ENCODE data around the gene ABCB11. TPM values are rescaled to one million over a fixed set of nuclear protein-coding genes. Genes with fewer than 3 reads are reported as not detected.

The ABCB11 gene
- total and polyA plus RNA-seq, 2 donors (not counting 1 experiment from before 2014, with no cell fraction given), result not detected

- peaks cover 6% of the 10 kb centered on the region for H3K9me3 Mint-ChIP-seq (ENCODE audit: insufficient read depth)
- H4K20me1 ChIP-seq (ENCODE audit: control insufficient read depth, insufficient read depth, low read length, poor library complexity, severe bottlenecking), result no peaks in the 10 kb centered on the region
- ATAC-seq (ENCODE audit: low read depth) (no peak), DNase-seq (no peak)
- H3K4me1 Mint-ChIP-seq, result no peaks in the 10 kb centered on the region
- H3K36me3 ChIP-seq (replicated peaks in 1 of 2; ENCODE audit: control extremely low read depth in 1 of 2, control insufficient read depth in 1 of 2, extremely low read depth in 1 of 2, insufficient read depth in 2 of 2, low read length in 1 of 2), result no peaks in the 10 kb centered on the region
- no peak overlapping the region for H3K4me2 ChIP-seq (replicated peaks; ENCODE audit: low read depth, low read length, poor library complexity, severe bottlenecking)
- H3K4me3 ChIP-seq (ENCODE audit: control extremely low read depth in 1 of 5, extremely low read depth in 1 of 5, insufficient read depth in 1 of 5, low read depth in 2 of 5, low read length in 4 of 5), result no peak overlapping the region
- H3K27ac ChIP-seq (ENCODE audit: low read length in 2 of 2), result no peak overlapping the region
- H3K27ac Mint-ChIP-seq, result no peak overlapping the region
- no peak overlapping the region for H3K4me3 Mint-ChIP-seq
- H3K79me2 ChIP-seq (ENCODE audit: control insufficient read depth, insufficient read depth, low read length), result no peaks in the 10 kb centered on the region
- H3K9me3 ChIP-seq (ENCODE audit: control extremely low read depth in 1 of 3, control insufficient read depth in 2 of 3, insufficient read depth in 1 of 3, low read length in 2 of 3), result no peaks in the 10 kb centered on the region
- H3K4me1 ChIP-seq (ENCODE audit: control insufficient read depth in 2 of 2, insufficient read depth in 2 of 2, low read length in 2 of 2), result no peaks in the 10 kb centered on the region
- no CpG with 5 or more reads among the region's 1 CpG for WGBS (ENCODE audit: insufficient coverage)
- peaks cover 5% of the 10 kb centered on the region for H3K27me3 Mint-ChIP-seq
- no peaks in the 10 kb centered on the region for H3K27me3 ChIP-seq (replicated peaks in 1 of 4; ENCODE audit: control extremely low read depth in 1 of 4, control insufficient read depth in 3 of 4, insufficient read depth in 4 of 4, low read length in 3 of 4)
- POLR2A ChIA-PET, result no interaction called here
- CTCF ChIA-PET, result no interaction called here
- intact Hi-C loops (cut with micrococcal nuclease), result no loop called here
- H2AFZ ChIP-seq (ENCODE audit: insufficient read depth, low read depth, low read length, poor library complexity, severe bottlenecking), result no peak overlapping the region
- no peak for TF ChIP-seq CTCF (IDR thresholded peaks at IDR 0.05)
- no peak for TF ChIP-seq EZH2 (IDR thresholded peaks at IDR 0.05; ENCODE audit: borderline replicate concordance, insufficient read depth, low read depth, low read length, poor library complexity, severe bottlenecking)
- no peak overlapping the region for H3K9ac ChIP-seq (ENCODE audit: low read length)
Observed at GRCh38 chr2:168951871-168952270, 79.3 kb downstream of the ABCB11 start.

- Mint-ChIP-seq H3K27ac (no peak overlapping the region), H3K27me3 (no peaks in the 10 kb centered on the region), H3K9me3 (ENCODE audit: insufficient read depth) (peaks cover 6% of the 10 kb centered on the region), H3K4me3 (no peak overlapping the region), H3K4me1 (no peaks in the 10 kb centered on the region)
- no peaks in the 10 kb centered on the region for H3K27me3 ChIP-seq (replicated peaks in 1 of 4; ENCODE audit: control extremely low read depth in 1 of 4, control insufficient read depth in 3 of 4, insufficient read depth in 4 of 4, low read length in 3 of 4)
- no peaks in the 10 kb centered on the region for H3K79me2 ChIP-seq (ENCODE audit: control insufficient read depth, insufficient read depth, low read length)
- no peaks in the 10 kb centered on the region for H3K4me1 ChIP-seq (ENCODE audit: control insufficient read depth in 2 of 2, insufficient read depth in 2 of 2, low read length in 2 of 2)
- no CpG with 5 or more reads among the region's 1 CpG for WGBS (ENCODE audit: insufficient coverage)
- no peak overlapping the region for H3K4me3 ChIP-seq (ENCODE audit: control extremely low read depth in 1 of 5, extremely low read depth in 1 of 5, insufficient read depth in 1 of 5, low read depth in 2 of 5, low read length in 4 of 5)
- H3K9me3 ChIP-seq (ENCODE audit: control extremely low read depth in 1 of 3, control insufficient read depth in 2 of 3, insufficient read depth in 1 of 3, low read length in 2 of 3), result no peaks in the 10 kb centered on the region
- H3K27ac ChIP-seq (ENCODE audit: low read length in 2 of 2), result no peak overlapping the region
- H3K36me3 ChIP-seq (replicated peaks in 1 of 2; ENCODE audit: control extremely low read depth in 1 of 2, control insufficient read depth in 1 of 2, extremely low read depth in 1 of 2, insufficient read depth in 2 of 2, low read length in 1 of 2), result no peaks in the 10 kb centered on the region
- ChIA-PET POLR2A (no interaction called here), CTCF (interaction anchor here (1.0 kb wide), 1 partner anchor 11 kb away, joined by 3 read pairs; no protein-coding TSS in a partner anchor)
- no peak for ATAC-seq (ENCODE audit: low read depth)
- intact Hi-C loops (cut with micrococcal nuclease), result no loop called here
- DNase-seq, result no peak
- no peak for TF ChIP-seq EZH2 (IDR thresholded peaks at IDR 0.05; ENCODE audit: borderline replicate concordance, insufficient read depth, low read depth, low read length, poor library complexity, severe bottlenecking)
- H3K9ac ChIP-seq (ENCODE audit: low read length), result no peak overlapping the region
- no peak overlapping the region for H3K4me2 ChIP-seq (replicated peaks; ENCODE audit: low read depth, low read length, poor library complexity, severe bottlenecking)
- H4K20me1 ChIP-seq (ENCODE audit: control insufficient read depth, insufficient read depth, low read length, poor library complexity, severe bottlenecking), result no peaks in the 10 kb centered on the region
- no peak overlapping the region for H2AFZ ChIP-seq (ENCODE audit: insufficient read depth, low read depth, low read length, poor library complexity, severe bottlenecking)
Observed at GRCh38 chr2:168949324-168949723, 81.8 kb downstream of the ABCB11 start.
